ENCODE data around the gene OR2J3. TPM values are rescaled to one million over a fixed set of nuclear protein-coding genes. Genes with fewer than 3 reads are reported as not detected.

Gene OR2J3
- total and polyA plus RNA-seq, 10 of the 15 experiments (the other 5 are each of a cell fraction or from before 2014, with no cell fraction given): not detected

- SMC1A ChIA-PET (ENCODE audit: uncharacterized antibody, unreplicated experiment): no interaction called here
- intact Hi-C loops (cut with micrococcal nuclease; ENCODE audit: unreplicated experiment): no loop called here
- TF ChIP-seq FOXM1 (IDR thresholded peaks at IDR 0.05; ENCODE audit: low read depth, low read length) (no peak), IKZF1 (conservative IDR thresholded peaks at IDR 0.05) (no peak), SIX5 (IDR thresholded peaks at IDR 0.05; ENCODE audit: low read depth, low read length, severe bottlenecking) (no peak), ETV6 (conservative IDR thresholded peaks at IDR 0.05 in 1 of 2, IDR thresholded peaks at IDR 0.05 in 1 of 2; ENCODE audit: borderline replicate concordance in 1 of 2, low read depth in 1 of 2) (no peak), RELA (IDR thresholded peaks at IDR 0.05; ENCODE audit: borderline replicate concordance, partially characterized antibody) (no peak), ELK1 (IDR thresholded peaks at IDR 0.05; ENCODE audit: low read depth, low read length) (no peak), EZH2 (IDR thresholded peaks at IDR 0.05; ENCODE audit: borderline replicate concordance, control insufficient read depth, low read depth, low read length) (no peak), BCLAF1 (IDR thresholded peaks at IDR 0.05) (no peak), NFXL1 (IDR thresholded peaks at IDR 0.05; ENCODE audit: borderline replicate concordance) (no peak), LARP7 (IDR thresholded peaks at IDR 0.05) (no peak), HDAC2 (IDR thresholded peaks at IDR 0.05) (no peak), RELB (IDR thresholded peaks at IDR 0.05; ENCODE audit: low read depth) (no peak), HCFC1 (IDR thresholded peaks at IDR 0.05; ENCODE audit: low read length) (no peak), CBX3 (IDR thresholded peaks at IDR 0.05; ENCODE audit: borderline replicate concordance, low read depth) (no peak), POLR2AphosphoS2 (IDR thresholded peaks at IDR 0.05; ENCODE audit: low read depth, low read length) (no peak), CEBPB (IDR thresholded peaks at IDR 0.05; ENCODE audit: borderline replicate concordance in 1 of 2, low read depth in 2 of 2, low read length in 2 of 2) (no peak)
These were observed 25.4 kb upstream of the OR2J3 start for GRCh38 chr6:29082457-29082856.

More at GRCh38 chr6:29082457-29082856, 25.4 kb upstream of the OR2J3 start:
- Histone ChIP-seq H3K4me3 (no peak overlapping the region), H4K20me1 (ENCODE audit: control insufficient read depth, insufficient read depth) (no peaks in the 10 kb centered on the region), H3K27me3 (replicated peaks in 1 of 2; ENCODE audit: control insufficient read depth in 2 of 2, insufficient read depth in 2 of 2, low read length in 1 of 2) (no peaks in the 10 kb centered on the region), H3K4me2 (ENCODE audit: control insufficient read depth, insufficient read depth) (no peak overlapping the region), H3K27ac (ENCODE audit: control insufficient read depth, insufficient read depth) (no peak overlapping the region), H3K36me3 (ENCODE audit: control insufficient read depth in 2 of 2, insufficient read depth in 2 of 2, low read length in 1 of 2) (no peaks in the 10 kb centered on the region), H3K79me2 (ENCODE audit: control insufficient read depth, insufficient read depth, low read length) (no peaks in the 10 kb centered on the region), H3K9me3 (replicated peaks; ENCODE audit: control insufficient read depth, insufficient read depth, low read length) (no peaks in the 10 kb centered on the region), H3K4me1 (ENCODE audit: control insufficient read depth, insufficient read depth, low read length) (no peaks in the 10 kb centered on the region), H3K9ac (ENCODE audit: control insufficient read depth, insufficient read depth, low read length) (no peak overlapping the region), H2AFZ (ENCODE audit: control insufficient read depth, low read depth, low read length) (no peak overlapping the region)
- POLR2A ChIA-PET: no interaction called here
- no peak for ATAC-seq
- in situ Hi-C loops (cut with MboI): no loop called here
- BruUV-seq (replicated peaks): no TSS peak
- RAD21 ChIA-PET (ENCODE audit: unreplicated experiment): no interaction called here
- no peak for FAIRE-seq
- CTCF ChIA-PET: no interaction called here
- WGBS (ENCODE audit: insufficient coverage, insufficient replicate concordance, low lambda C conversion rate, missing lambda C conversion rate): 53% methylated on average over 15 of the region's 15 CpGs
- no peak for DNase-seq (ENCODE audit: low read depth, low spot score)

All from GM12878 (cell line).